ENCODE measurements around the gene PPFIA1.
"Not testable (repeated sequence)": the region's sequence is repeated elsewhere in the genome, so short reads cannot be mapped to it uniquely, and the experiment has no call there.

PPFIA1 gene

DNA sequence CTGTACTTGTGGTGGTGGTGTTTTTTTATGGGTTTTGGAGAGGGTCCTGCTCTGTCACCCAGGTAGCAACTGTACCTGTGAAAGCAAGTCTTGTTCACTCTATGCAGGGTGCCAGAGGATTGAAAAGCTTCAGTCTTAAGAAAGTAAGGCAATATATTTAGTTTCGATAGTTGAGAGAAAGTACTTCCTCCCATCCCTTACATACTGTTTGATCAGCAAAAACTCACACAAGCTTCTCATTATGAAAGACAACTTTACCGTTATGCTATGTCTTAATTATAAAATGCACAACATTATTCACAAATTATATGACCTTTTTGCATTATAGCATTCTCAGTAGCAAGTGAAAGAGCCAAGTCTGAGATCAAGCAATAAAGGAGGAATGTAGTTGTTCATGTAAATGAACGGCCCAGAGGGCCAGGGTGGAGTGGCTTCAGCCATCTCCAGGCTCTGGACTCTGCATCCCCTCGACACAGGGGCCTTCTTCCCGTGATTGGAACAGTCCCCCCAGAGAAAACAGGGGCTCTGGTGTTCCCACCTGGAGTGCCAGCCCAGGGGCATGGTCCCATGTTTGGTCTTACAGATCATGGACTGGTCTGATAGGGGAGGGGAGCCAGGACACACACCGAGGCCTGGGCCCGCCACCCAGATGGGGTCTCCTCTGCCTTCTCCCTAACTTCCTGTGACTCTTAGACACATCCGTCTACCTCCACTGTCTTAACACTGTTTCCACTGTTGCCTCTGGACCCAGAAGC is 89.1 kb downstream of the PPFIA1 start:
- DNase-seq (ENCODE audit: low spot score): no peak

GRCh38 chr11:70360211-70360610 is 89.7 kb downstream of the PPFIA1 start:
- no peak for DNase-seq (ENCODE audit: low spot score)

DNA sequence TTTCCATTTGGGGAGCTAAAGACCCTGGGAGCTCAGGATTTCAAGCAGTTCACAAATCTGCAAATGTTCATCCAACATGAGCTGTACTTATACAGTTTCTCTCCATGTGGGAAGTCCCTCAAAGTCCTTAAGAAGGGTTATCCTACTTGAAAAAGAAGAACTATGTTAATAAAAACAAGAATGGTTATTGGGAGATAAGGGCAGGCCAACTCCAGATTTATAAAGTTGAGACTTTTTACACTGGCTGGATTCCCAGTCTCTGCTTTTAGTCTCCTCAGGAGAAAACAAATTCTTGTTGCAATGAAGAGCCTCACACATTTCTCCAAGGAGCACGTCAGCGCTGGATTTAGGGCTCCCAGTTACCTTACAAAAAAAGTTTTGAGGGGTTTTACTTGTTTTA is 93.7 kb downstream of the PPFIA1 start:
- no peak for DNase-seq (ENCODE audit: low spot score)

- no peak for DNase-seq (ENCODE audit: low spot score)
Measured at GRCh38 chr11:70364745-70365543, 94.5 kb downstream of the PPFIA1 start.

DNA sequence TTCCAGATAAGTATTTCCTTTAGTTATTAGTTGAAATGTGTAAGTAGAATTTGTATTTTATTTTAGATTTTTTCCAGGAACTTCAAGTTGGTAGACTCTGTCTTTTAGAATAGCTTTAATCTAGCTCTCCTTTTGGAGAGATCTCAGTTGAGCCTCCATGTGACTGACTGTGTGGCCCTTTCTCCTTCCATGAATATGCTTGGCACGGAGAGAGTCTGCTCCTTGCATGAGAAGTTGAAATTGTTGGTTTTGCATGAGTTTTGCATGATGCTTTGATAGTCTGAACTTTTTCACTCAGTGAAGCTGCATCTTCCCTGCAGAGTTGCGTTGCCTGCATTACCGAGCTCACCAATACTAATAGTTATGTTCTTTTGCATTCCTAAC is 95.0 kb downstream of the PPFIA1 start:
- no peak for DNase-seq (ENCODE audit: low spot score)

- DNase-seq (ENCODE audit: low spot score): no peak
Measured at GRCh38 chr11:70367071-70367470, 96.6 kb downstream of the PPFIA1 start.

DNA sequence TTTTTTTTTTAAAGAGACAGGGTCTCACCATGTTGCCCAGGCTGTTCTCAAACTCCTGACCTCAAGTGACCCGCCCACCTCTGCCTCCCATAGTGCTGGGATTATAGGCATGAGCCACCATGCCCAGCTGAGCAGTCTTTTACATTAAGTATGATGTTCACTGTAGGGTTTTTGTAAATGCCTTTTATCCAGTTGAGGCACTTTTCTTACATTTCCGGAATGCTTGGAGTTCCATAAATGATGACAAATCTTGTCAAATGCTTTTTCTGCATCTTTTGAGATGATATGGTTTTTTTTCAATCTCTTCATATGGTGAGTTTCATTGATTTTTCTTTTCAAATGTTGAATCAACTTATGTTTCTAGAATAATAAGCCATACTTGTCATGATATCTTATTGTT is 98.5 kb downstream of the PPFIA1 start:
- DNase-seq (ENCODE audit: low spot score): no peak

DNA sequence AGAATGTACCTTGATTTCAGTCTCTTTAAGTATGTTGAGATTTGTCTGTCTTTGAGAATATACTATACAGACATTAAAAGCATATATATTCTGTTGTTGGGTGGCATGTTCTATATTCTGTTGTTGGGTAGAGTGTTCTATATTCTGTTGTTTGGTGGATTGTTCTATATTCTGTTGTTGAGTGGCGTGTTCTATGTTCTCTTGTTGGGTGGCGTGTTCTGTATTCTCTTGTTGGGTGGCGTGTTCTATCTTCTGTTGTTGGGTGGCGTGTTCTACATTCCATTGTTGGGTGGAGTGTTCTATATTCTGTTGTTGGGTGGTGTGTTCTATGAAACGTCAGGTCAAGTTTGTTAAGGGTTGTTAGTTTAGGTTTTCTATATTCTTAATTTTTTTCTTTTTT is 100.8 kb downstream of the PPFIA1 start:
- DNase-seq (ENCODE audit: low spot score): no peak

DNA sequence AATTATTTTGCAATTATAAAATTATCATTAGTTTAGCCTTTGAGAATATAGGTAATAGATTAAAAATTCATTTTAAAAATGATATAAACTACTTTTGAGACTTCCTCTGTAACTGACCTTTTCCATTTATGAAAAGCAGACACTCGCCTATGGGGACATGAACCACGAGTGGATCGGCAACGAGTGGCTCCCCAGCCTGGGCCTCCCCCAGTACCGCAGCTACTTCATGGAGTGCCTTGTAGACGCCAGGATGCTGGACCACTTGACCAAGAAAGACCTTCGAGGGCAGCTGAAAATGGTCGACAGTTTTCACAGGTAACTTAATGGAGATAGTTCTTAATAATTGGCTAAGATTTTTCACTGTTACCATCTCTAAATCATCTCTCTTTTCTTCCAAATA is 101.6 kb downstream of the PPFIA1 start:
- no peak for DNase-seq (ENCODE audit: low spot score)

GRCh38 chr11:70376621-70377020 is 106.1 kb downstream of the PPFIA1 start:
- DNase-seq (ENCODE audit: low spot score): no peak

DNA sequence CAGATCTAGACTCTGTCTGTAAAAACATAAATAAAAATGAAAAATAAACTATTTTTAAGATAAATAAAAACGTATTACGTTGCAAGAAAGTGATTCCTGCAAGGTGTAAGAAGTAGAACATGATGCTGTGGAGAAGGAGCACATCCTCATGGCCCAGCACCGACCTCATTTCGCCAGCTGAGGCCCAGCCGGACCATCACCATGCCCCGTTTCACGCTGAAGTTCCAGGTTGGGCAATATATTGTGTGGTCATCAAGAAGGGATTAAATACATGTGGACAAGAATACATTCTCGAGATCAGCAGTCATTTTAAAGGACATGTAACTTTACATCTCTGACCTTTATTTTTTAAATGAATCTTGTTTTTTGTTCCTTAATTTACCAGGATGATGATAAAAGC is 107.2 kb downstream of the PPFIA1 start:
- DNase-seq (ENCODE audit: low spot score): no peak

DNA sequence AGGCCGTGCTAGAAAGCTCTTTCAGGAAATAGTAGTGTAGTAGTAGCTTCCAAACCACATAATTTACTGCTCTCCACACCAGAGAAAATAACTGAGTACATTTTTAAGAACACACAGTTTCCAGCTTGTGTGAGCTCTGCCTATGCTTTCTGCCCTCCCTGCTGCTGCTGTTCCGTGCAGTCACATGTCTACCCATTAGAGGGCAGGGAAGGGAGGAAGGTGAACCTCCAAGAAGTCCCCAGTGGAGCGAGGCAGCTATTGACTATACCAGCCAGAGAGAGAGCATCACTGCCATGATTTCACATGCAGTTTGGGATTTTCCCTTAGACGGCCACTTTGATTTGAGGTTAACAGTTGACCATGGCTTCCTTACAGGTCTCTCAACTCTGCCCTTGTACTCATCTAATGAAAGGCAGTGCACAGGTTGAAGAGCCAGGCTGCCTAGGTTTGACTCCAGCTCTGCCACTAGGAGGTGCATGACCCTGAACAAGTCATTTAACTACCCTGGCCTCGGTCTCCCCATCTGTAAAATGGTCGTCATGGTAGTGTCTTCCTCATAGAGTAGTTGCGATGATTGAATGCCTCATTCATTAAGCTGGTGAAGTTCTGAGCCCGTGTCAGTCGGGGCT is 108.1 kb downstream of the PPFIA1 start:
- DNase-seq (ENCODE audit: low spot score): no peak

DNA sequence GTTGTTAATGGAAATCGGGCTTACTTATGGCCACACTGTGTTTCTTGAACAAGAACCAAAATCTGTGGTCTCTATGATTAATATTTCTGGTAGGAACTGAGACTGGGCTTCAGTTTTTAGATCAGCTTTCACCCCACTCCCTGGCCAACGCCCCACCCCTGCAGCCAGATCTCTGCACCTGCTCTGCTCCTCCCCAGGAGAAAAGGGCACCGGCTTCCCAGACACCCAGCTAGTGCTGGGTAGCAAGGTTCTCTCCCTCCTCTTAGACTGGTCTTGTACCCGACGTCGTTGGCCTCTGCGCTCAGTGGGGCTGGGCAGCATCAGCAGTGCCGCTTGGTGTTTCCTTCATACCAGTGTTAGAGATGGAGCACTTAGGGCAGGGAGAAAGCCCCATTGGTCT is 110.9 kb downstream of the PPFIA1 start:
- DNase-seq (ENCODE audit: low spot score): no peak

GRCh38 chr11:70381872-70382861 is 111.7 kb downstream of the PPFIA1 start:
- DNase-seq (ENCODE audit: low spot score): no peak

- no peak for DNase-seq (ENCODE audit: low spot score)
Measured at GRCh38 chr11:70383664-70384565, 113.4 kb downstream of the PPFIA1 start.

DNA sequence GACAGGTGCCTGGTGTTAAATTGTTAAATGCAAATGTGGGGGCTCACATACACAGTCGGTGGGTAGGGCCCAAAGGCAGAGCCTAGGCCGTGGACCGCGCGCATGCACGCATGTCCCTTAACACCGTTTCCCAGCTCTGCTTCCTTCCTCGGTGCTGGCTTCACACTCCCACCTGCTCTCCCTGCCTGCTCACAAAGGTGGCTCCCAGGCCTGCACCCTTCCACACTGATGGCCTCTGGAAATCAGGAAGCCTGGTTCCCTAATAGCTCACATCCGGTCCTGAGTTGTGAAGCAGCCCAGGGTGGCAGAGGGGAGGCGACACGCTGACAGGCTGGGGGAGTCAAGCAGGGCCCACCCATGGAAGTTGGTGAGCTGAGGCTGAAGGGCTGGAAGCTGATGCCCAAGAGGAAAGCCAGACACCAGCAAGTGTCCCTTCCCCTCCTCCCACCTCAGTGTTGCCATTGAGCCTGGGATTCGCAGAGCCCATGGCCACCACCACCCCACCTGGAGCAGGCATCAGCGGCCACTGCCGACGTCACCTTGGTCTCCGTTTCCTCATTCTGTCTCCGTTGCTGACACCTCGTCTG is 114.2 kb downstream of the PPFIA1 start:
- no peak for DNase-seq (ENCODE audit: low spot score)

DNA sequence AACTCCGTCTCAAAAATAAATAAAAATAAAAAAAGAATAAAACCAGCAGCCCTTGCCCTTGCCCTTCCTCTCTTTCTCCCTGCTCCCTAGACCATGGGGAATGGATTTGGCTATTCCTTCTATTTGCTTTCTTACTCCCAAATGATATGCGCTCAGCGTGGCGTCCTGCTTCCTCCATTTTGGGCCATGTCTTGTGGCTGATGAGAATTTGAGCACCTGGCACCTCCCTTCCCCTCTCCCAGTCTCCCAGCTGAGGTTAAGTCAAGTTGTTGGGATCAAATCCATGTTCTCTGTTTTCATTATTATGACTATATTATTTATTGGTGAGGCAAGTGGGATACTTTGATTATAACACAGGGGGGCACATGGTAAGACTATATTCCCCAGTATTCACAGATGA is 117.1 kb downstream of the PPFIA1 start:
- no peak for DNase-seq (ENCODE audit: low spot score)

DNA sequence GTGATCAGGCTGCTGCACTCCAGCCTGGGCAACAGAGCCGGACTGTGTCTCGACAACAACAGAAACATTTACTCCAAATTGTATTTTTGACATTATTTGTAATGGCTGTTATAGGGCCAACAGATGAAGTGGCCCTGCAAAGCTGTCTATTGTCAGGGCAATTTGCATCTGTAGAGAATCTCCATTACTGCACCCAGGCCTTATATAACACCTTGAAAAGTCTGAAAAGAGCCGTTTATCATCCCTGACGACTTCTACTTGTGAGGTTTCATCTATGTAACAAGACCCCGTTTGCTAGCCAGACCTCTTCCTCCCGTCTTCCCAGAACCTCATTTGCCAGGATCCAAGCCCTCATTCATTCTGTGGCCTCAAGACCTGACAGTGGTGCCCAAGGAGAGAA is 118.7 kb downstream of the PPFIA1 start:
- no peak for DNase-seq (ENCODE audit: low spot score)

- DNase-seq (ENCODE audit: low spot score): not testable (repeated sequence)
Measured at GRCh38 chr11:70390882-70391281, 120.4 kb downstream of the PPFIA1 start.

- DNase-seq (ENCODE audit: low spot score): no peak
Measured at GRCh38 chr11:70394211-70394950, 123.9 kb downstream of the PPFIA1 start.
